ENCODE results near the gene DEF6.

GRCh38 chr6:35248965-35249364 lies 48.7 kb upstream of the DEF6 start:
- TF ChIP-seq CTCF (IDR thresholded peaks at IDR 0.05) (no peak), POLR2AphosphoS5 (IDR thresholded peaks at IDR 0.05) (no peak)

All from esophagus muscularis mucosa (tissue), 3 donors.